ENCODE results near the gene AGO1.
A peak's percentile ranks its signal among the peaks of the same experiment; 100 is the strongest.
"Not testable (repeated sequence)": the region's sequence is repeated elsewhere in the genome, so short reads cannot be mapped to it uniquely, and the experiment has no call there.

AGO1 gene

DNA sequence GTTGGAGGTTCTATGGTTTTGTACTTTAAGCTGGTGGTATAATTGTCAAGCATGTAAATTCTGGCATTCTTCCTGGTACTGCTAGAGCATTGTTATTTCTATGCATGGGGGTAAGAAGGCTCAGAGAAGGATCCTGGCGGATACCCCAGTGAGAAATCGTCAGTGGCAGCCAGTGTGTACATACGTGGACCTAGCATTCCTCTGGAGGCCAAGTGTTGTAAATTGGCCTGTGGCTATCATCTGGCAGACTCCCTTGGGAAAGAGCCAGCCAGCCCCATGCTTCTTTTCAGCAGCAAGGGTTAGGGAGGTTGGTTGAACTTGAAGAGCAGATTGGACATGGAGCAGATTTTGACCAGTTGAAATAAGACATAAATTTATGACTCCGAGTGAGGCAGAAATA, 42.7 kb downstream of the AGO1 start:
- no peak for DNase-seq

DNA sequence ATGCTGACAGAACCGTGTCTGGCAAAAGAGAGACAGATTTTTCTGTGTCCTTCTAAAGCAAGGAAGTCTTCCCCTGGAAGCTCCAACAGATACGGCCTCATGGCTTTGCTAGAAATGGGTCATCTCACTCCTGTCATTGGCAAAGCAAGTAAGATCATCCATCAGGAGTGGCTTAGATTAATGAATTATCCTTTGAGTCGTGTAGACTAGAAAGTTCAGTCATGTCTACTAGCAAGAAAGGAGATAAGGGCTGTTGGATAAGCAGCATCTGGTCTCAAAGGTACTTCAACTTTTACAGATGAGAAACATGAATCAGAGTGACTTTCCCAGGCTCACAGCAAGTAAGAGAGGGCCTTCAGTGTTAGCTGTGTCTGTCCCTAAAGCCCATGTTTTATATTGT, 44.5 kb downstream of the AGO1 start:
- DNase-seq, result no peak

DNA sequence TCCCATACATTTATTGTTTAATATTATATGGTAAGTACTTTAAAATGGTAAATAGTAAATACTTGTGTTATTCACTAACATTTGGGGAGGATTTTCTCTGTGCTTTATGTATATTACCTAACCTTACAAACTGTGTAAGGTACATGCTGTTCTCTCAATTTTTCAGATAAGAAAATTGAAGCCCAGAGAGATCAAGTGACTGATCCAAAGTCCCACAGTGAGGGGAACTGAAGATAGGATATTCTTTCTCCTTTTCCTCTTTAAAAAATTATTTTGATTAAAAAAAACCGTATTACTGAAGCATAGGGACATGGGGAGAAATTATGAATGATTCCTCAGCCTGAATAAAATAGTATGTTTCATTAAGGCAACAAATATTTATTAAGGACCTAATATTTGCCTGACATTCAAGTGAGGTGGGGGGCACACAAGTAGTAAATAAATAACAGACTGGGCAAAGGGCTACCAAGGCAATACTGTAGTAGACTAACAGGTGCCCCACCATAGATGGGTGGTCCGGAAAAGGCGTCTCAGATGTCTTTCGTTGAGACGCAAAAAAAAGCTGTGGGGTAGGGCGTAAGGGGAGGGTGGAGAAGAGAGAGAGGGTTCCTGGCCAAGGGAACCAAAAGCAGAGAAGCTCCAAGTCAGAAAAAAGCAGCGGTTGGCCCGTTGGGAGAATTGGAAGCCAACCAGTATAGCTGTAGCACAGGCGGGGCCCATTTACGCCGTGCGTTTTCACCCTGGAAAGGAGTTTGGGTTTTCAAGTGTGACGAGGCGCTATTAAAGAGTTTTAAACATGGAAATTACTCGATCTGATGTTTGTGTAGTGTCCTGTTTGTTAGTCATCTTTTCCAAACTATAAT, 47.0 kb downstream of the AGO1 start:
- DNase-seq, result peak; percentile 54

DNA sequence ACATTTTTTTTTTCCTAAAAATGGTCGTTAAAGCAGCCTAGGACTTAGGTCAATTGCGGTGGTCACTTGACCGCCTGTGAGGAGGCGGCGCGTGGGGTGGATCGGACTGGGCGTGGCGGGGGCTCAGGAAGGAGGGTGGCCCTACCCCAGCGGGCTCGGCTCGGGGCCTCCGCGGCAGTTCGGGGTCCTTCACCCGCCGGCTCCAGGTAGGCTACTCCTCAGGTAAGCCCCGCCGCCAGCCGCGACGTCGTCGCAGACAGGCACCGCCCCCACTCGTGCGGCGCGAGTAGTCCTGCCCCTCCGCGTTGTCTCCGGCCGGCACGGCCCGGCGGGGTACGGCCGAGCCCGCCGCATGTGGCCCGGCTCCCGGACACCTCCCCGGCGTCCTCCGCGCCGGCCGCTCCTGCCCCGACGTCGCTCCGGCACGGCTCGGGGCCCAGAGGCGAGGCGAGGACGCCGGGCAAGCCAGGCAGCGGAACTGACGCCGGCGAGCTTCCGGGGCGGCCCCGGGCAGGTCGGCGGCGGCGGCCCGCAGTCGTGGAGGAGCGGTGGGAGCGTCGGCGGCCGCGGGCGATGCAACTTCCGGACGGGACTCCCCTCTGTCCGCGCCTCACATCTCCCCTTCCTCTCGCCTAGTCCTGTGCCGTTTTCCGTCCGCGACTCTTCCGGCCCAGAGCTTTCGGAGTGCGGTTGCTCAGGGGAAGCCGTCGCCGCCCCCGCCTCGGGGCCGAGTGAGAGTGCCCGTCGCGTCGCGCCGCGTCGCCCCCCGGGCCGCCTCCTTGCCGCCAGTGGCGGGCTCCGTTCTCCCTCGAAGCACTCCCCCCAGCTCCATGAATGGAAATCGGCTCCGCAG, 47.8 kb downstream of the AGO1 start, which contains the start of gene AGO3:
Gene AGO3, plus strand, starts transcription at position 513 of the 853 bp plus-strand sequence. Its CDS starts 322 bp downstream, at position 835.
- DNase-seq, result peak; percentile 93

DNA sequence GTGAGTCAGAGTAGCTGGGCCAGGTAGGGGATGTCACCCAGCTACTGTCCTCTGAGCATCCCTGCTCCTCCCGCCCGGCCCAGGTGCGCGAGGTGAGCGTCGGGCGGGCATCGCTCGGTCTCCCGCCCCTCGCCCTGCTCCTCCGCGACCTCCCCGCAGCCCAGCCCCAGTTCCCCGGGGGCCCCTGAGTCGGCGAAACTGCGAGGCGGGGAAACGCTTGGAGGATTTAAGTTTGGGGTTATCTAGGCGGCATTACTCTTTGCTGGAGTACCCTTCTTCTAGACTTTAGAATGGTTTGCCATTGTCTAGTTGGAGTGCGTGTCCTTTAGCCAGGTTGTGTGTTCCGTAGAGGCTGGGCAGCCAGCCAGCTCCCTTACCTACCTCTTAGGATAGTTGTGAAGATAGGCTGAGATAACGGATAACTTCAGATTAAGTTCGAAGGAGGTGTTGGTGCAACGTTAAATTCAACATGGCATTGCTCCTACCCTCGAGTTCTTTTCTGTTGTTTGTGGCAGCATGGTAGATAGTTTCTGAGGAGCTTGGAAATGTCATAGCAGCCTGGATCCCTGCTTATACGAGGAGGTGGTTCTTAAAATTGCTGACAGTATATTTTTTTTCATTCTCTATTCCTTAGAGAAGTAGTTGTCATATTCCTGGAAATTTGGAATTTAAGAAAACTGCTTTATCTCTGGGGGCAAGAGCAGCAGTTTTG, 48.6 kb downstream of the AGO1 start:
- no peak for DNase-seq

DNA sequence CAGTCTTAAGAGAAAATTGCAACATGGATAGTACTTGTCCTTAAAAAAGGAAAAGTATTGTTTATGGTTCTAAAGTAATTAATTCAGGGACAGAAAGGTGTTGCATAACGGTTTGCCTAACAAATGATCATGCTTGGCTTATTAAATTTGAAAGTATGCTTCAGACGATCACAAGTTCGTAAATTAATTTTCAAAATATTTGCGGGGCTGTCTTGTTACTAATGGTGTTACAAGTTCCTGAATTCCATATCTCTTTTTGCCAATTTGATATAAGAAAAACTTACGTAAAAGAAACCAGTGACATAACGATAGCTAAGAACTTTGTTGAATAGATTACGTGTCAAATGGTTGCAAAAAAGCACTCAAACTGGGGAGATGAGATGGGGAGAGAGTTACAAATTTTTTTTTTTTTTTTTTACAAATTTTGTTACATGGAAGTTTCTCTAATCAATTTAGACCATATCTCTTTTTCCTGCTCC, 49.2 kb downstream of the AGO1 start:
- no peak for DNase-seq

DNA sequence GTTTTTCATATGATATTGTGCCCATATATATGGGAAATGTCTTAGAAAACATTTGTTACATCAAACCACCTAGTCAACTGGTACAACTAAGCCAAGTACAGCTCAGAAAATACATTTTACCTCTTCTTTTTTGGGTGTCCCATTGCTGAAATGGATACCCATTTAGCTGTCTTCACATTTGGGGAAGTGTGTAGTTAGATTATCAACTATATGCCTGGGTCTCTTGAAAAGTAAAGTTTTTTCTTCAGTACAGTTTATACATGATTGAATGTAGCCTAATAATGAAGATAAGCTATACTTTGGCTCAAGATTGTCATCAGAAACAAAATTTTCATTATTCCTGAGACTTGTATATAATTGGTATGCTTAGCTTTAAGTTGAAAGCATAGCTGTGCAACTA, 49.9 kb downstream of the AGO1 start:
- no peak for DNase-seq

DNA sequence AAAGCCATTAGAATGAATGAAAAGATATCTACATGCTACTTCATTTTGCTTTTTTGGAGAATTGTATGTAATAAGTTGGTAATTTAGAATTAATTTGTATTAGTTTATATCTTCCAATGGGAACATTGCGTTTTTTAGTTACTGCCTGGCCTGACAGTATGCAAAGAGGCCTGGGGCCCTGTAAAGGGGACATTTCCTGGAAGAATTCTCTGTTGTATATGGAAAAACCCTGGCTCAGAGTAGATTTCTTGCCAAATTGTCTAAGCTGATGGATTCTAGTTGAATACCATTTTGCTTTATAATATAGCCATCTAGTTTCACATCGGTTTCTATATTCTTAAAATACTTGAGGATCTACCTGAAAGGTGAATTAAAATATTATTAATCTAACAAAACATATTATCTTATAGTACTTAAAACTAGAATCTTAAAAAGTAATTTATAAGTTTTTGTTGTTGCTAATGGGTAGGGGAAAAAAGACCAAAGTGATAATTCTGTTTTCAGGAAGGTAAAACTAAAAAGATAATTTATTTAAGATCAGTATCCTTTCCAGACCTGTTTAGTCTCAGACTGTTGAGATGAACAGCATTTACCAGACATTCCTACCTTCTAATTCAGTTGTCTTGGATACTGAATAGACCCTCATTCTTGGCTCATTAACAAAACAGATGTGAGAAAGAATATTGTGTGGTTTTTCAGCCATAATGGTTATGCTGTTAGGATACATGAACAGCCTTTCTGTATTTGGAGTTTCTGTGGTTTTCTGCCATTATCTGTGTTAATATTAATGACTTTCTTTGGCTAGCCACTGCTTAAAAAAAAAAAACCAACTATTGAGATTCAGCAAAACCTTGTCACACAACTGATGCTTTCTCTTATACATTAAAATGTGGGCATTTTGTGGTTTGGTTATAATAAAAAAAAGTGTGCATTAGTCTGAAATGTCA, 52.7 kb downstream of the AGO1 start:
- no peak for DNase-seq

DNA sequence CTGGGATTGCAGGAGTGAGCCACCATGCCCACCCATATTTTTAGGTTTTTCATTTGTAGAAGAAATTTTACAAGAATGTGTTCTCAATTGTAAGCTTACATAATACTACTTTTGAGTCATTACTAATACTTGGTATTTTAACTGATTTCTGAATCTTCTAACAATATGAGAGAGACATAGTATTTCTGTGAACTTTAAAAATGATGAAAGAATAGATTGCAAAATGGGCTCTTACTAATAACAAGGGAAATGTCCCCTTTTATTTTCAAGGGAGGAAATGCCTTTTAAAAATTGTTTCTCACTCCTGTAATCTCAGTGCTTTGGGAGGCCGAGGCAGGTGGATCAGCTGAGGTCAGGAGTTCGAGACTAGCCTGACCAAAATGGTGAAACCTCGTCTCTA, 53.8 kb downstream of the AGO1 start:
- no peak for DNase-seq

DNA sequence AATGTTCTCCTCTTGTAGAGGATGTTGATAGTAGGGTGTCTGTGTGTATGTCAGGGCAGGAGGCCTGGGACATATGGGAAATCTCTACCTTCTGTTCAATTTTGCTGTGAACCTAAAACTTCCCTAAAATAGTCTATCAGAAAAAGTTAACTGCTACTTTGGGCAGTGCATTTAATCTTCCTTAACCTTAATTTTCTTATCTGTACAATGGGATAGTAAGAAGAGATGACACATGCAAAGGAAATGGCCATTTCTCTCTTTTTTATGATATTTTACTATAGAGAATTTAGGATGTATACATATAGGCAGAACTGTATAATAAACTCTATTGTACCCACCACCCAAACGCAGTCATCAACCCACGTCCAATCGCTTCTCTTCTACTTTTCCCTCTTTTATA, 56.5 kb downstream of the AGO1 start:
- DNase-seq, result no peak

DNA sequence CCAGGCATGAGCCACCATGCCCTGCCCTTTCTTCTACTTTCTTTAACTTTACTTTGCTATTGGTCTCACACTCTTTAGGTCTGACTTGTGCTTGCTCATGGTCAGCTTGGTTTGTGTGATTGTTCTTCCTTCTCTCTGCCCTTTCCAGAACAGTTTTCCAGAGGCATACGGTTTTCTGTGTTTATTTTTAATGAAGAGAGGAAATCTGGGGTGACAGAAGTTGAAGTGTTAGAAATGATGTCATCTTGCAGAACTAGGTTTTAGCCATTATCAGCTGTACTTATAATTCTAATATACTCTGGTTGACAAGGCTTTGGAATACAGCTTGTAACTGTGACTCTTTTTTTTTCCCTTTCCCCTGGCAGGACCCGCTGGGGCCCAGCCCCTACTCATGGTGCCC, 62.3 kb downstream of the AGO1 start:
- no peak for DNase-seq

DNA sequence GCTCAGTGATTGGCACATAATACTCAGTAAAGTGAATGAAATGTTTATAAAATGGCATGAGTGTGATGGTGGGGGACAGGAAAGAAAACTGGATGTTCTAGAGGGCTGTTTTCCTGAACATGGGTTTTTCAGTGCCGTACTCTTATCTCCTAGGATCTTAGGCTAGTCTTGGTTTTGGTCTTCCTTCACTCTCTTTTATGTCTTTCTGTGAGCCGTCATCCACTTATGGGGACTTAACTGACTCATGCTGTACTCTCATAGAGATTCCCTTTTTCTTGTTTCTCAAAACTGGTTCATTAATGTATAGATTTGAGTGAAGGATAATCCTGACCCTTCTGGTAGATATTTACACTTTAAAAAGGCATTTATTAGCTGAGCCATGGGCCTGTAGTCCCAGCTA, 64.5 kb downstream of the AGO1 start:
- DNase-seq, result no peak

DNA sequence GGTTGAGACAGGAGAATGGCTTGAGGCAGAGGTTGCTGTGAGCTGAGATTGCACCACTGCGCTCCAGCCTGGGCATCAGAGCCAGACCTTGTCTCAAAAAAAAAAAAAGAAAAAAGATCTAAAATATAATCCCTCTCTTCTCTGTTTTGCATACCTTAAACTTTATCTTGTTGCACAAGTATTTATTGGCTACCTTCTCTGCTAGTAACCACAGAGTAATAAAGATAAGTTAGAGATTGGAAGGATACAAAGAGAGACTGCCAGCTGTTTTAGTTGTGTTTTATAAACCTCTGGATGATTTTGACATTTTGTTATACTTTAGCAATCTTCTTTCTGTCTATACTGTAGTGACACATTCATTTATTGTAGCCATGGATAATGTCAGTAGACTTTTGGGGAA, 75.5 kb downstream of the AGO1 start:
- DNase-seq, result no peak

DNA sequence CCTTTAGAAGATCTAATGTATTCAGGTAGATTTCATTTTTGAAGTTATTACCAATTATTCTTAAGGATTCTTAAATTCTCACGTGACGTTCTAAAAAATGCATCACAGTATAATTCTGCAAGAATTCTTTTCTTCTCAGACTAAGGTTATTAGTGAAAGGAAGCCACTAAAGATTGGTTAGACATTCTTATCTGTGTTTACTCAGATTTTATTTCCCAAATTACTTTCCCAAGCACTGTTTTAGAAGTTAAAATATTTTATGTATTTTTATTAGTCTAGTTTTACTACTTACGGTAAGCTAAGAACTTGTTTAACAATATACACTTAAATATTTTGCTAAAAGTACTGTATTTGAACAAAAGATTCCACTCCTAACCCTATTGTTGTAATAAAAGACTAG, 76.3 kb downstream of the AGO1 start:
- DNase-seq, result no peak

DNA sequence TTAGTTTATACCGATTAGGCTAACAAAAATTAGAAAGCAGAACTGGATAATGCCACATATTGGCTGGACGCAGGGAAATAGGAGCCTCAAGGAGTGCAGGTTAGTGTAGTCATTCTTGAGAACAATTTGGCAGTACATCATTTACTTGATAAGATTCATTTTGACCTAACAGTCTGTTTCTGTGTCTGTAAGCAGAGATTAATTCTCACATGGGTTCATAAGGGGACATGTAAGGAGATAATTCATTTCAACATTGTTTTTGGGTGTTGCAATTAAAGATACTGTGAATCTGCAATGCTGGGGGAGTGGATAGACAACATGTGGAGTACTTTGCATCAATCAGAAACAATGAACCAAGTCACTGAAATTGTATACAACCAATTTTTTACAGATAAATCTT, 79.9 kb downstream of the AGO1 start:
- DNase-seq, result no peak

DNA sequence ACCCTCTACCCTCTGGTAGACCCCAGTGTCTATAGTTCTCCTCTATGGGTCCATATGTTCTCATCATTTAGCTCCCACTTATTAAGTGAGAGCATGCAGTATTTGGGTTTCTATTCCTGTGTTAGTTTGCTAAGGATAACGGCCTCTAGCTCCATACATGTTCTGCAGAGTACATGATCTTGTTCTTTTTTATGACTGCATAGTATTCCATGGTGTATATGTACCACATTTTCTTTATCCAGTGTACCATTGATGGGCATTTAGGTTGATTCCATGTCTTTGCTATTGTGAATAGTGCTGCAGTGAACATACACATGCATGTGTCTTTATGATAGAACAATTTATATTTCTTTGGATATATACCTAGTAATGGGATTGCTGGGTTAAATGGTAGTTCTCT, 81.3 kb downstream of the AGO1 start:
- not testable (repeated sequence) for DNase-seq

DNA sequence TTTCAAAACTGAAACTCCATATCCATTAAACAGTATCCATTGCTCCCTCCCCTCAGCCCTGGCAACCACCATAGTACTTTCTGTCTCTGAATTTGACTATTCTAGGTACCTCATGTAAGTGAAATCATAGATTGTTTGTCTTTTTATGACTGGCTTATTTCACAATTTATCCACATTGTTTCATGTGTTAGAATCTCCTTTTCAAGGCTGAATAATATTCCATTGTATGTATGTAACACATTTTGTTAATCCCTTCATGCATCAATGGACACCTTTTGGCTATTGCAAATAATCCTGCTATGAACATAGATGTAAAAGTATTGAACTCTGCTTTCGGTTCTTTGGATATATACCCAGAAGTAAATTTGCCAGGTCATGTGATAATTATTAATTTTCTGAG, 85.4 kb downstream of the AGO1 start:
- no peak for DNase-seq

DNA sequence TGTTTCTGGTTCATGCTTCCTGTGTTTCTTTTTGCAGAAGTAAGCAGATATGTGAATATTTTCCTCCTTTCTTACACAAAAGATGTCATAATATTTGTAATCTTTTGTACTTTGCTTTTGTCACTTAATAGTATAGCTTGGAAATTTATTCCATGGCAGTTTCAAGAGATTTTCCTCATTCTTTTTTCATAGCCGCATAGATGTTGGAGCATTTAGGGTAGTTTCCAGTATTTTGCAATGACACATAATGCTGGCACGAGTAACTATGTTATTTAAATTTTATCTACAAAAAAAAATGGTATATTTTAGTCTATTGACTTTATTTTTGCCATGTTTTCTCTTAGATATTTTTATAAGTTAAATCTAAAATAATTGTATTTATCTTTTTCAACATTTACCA, 88.6 kb downstream of the AGO1 start:
- no peak for DNase-seq

DNA sequence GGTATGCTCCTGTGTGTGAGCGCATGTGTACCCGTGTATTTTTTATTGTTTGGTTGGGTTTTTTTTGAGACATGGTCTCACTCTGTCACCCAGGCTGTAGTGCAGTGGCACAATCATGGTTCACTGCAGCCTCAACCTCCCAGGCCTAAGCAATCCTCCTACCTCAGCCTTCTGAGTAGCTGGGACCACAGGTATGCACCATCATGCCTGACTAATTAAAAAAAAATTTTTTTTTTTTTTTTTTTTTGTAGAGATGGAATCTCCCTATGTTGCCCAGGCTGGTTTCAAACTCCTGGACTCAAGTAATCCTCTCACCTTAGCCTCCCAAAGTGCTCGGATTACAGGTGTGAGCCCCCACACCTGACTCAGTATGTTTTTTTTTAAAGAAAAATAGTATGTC, 89.6 kb downstream of the AGO1 start:
- DNase-seq, result not testable (repeated sequence)

DNA sequence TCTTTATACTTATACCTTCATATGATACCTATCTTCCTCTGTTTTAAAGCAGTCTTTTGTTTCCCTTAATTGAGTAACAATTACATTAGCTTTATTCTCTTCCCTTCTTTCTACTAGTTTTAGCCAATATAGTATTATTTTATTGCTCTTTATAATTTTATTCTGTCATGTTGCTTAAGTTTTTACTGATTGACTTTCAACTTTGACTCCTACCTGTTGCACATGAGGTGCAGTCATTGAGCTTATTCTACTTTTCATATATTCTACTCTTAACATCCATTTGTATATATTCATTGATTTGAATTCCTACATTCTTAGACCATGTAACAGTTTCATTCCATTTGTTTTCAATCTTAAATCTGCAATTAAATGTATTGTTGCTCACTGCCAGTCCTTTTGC, 97.1 kb downstream of the AGO1 start:
- no peak for DNase-seq

Data from stimulated activated CD4-positive, alpha-beta T cell treated with anti-CD3 and anti-CD28 coated beads, Interleukin-15, amount 100 ng/mL, for 24 hours (primary cell).